ENCODE results near the gene CXCR6. TPM values are rescaled to one million over a fixed set of nuclear protein-coding genes. Genes with fewer than 3 reads are reported as not detected.
A peak's percentile ranks its signal among the peaks of the same experiment; 100 is the strongest.
"Not testable (repeated sequence)": the region's sequence is repeated elsewhere in the genome, so short reads cannot be mapped to it uniquely, and the experiment has no call there.

The CXCR6 gene
- total RNA-seq, 2 donors from 2014 or later, result 2.0 to 13.1 TPM

DNA sequence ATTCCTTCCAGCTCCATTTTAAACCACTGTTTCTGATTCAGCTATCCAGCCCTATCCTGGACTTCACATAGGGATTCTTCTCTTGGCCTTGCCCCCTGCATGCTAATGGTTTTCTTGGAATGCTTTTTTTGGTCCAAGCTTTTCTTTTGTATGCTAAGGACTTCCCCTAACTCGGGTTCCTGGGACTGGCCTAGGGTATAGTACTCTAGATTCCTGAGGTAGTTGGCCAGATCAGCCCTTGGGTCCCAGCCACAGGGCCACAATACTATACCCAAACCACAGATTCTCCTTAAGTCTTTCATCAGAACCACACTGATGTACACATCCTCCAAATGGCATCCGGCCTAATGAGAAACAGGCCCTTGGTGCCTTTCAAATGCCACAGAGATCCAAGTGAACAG is 49.6 kb downstream of the CXCR6 start:
- H3K4me1 Mint-ChIP-seq (ENCODE audit: low read depth), result peaks cover 75% of the 10 kb centered on the region
- no peaks in the 10 kb centered on the region for H3K9me3 Mint-ChIP-seq
- H3K4me3 Mint-ChIP-seq, result peak overlapping the region; percentile 48 to 72

DNA sequence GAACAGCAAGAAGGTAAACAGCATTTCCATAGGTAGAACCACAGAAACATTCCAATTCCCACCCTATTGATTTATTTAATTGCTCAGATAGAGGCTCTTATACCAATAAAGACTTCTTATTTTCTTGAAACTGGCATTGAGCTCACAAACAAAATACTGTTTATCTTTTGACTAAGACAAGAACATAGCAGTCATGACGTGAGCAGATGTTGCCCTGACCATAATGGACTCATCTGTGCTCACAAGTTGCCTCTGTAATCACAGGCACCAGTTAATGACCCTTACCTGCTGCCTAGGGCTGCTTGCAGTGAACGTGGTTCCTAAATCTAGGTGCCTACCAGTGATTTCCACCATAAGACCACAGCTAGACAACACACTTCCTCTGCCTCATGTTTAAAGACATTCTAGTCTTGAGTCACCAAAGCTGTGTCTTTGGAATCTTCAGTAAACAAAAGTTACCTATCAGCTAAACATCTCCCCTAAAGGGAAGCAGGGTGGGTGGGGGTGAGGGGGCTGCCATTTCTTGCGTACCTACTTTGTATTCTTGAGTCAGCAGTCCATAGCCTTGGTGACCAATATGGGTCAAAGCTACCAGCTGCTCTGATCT is 50.3 kb downstream of the CXCR6 start:
- Mint-ChIP-seq H3K27me3 (ENCODE audit: low read depth) (no peaks in the 10 kb centered on the region), H3K36me3 (ENCODE audit: insufficient read depth in 2 of 2) (peaks cover 0 to 6% of the 10 kb centered on the region in 2 donors), H3K4me3 (peak overlapping the region; percentile 69 to 72), H3K4me1 (ENCODE audit: low read depth) (peaks cover 68% of the 10 kb centered on the region), H3K27ac (peak overlapping the region; percentile 45), H3K9me3 (no peaks in the 10 kb centered on the region)
- DNase-seq (peak in 1 of 2 donors; percentile 15), ATAC-seq (replicated peaks in 1 of 2) (peak; percentile 51 to 59)

More for the DNA sequence above, 49.6 kb downstream of the CXCR6 start:
- no peaks in the 10 kb centered on the region for H3K27me3 Mint-ChIP-seq (ENCODE audit: low read depth)
- peaks cover 0 to 6% of the 10 kb centered on the region in 2 donors for H3K36me3 Mint-ChIP-seq (ENCODE audit: insufficient read depth in 2 of 2)
- peak overlapping the region; percentile 45 for H3K27ac Mint-ChIP-seq
- DNase-seq (no peak), ATAC-seq (replicated peaks in 1 of 2) (no peak)

DNA sequence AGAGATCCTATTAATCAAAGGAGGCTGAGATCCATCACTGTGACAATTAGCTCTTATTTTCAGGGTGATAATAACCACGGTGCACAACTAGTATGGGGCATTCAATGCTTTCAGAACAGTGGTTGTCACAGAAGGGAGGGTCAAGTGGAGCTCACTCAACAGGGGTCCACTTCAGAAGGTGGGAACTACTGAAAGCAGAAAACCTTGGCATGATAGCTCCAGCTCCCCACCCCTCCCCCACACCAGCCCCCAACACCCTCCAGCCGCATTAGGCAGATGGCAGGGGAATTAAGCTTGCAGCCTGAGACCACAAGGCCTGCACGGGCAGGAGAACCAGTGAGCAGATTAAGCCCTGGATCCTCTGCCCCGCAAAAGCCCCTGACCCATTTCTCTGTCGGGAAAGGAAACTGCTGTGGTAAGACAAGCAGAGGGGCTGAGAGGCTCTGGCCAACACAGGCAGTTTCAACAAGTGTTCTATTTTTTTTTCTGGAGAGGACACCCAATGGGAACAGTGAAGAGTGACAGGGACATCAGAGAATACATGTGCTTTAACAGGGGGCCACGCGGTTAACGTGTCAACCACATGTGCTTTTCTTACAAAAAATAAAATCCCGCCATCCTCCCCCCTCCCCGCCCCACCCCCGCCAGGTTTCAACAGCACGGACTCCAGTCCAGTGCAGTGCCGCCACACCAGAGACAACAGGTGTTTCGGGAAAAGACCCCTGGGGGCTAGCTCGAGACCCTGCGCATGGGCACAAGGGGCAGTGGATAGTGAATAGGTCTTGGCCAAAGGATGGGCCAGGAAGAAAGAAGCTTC is 51.4 kb downstream of the CXCR6 start:
- ATAC-seq (replicated peaks in 1 of 2) (peak; percentile 50 to 58), DNase-seq (peak; percentile 53 to 58)
- Mint-ChIP-seq H3K9me3 (no peaks in the 10 kb centered on the region), H3K27me3 (ENCODE audit: low read depth) (peaks cover 9% of the 10 kb centered on the region), H3K27ac (peak overlapping the region; percentile 91), H3K36me3 (ENCODE audit: insufficient read depth in 2 of 2) (peaks cover 0 to 6% of the 10 kb centered on the region in 2 donors), H3K4me1 (ENCODE audit: low read depth) (peaks cover 57% of the 10 kb centered on the region), H3K4me3 (peak overlapping the region; percentile 88 to 89)

DNA sequence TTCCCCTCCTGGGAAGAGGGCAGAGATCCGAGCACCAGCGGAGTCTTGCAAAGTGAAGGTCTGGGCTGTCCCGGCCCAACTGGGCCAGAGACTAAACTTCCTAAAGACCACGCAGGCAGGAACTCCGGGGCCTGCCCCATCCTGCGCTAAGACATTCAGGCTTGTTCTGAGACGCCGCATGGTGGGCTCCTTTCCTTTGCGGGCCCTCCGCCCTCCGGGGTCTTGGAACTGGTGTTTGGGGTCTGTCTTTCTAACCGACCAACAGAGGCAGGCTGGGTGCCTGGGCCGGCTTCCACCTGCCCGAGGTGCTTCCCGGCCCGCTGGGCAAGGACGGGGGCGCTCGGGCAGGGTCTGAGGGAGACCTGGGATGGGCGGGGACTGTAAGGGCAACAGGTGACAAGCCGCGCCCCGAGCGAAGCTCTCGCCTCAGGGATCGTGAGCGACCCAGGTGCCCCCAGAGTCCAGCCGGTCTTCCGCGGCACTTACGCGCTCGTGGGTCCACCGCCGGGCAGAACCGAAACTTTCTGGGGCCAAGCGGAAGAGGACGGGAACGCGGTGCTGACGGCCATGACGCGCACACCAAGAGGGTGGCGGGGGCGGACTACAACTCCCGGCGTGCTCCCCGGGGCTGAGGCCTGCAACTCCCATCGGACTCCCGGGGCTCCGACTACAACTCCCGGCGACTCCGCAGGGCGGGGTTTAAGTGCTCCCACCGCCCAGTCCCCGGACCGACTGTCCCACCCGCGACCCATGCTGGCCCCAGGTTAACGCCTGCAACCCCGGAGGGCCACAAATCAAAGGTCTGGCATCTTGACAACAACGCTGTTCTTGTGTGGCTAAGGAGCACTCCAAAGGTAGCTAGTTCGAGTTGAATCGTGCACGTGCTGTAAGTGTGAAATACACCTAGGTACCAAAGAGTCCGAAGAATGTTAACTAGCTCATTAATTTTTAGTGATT is 52.2 kb downstream of the CXCR6 start, which contains the start of gene FYCO1:
FYCO1 (minus strand) TSS at position 589 of the 957 bp plus-strand sequence. CDS start 10,914 bp downstream, outside the sequence.
- ATAC-seq (replicated peaks in 1 of 2), result peak; percentile 79 to 80
- peak within 1 kb of the TSS; percentile 91 for H3K27ac Mint-ChIP-seq
- no peaks in the 10 kb centered on the region for H3K9me3 Mint-ChIP-seq
- H3K4me1 Mint-ChIP-seq (ENCODE audit: low read depth), result peaks cover 48% of the 10 kb centered on the region
- H3K27me3 Mint-ChIP-seq (ENCODE audit: low read depth), result peaks cover 12% of the 10 kb centered on the region
- peak within 1 kb of the TSS; percentile 88 to 89 for H3K4me3 Mint-ChIP-seq
- DNase-seq, result peak; percentile 85 to 91
- H3K36me3 Mint-ChIP-seq (ENCODE audit: insufficient read depth in 2 of 2), result peaks cover 0 to 6% of the 10 kb centered on the region in 2 donors

DNA sequence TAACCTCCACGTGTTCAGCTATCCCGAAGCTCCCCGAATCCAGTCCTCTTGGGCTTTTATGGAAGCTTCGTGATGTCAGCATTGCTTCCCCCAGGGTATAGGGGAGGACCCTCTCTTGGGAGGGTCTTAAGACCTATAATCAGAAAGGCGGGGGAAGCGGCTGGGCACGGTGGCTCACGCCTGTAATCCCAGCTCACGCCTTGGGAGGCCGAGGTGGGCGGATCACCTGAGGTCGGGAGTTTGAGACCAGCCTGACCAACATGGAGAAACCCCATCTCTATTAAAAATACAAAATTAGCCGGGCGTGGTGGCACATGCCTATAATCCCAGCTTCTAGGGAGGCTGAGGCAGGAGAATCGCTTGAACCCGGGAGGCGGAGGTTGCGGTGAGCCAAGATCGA is 54.2 kb downstream of the CXCR6 start:
- H3K4me3 Mint-ChIP-seq, result not testable (repeated sequence)

DNA sequence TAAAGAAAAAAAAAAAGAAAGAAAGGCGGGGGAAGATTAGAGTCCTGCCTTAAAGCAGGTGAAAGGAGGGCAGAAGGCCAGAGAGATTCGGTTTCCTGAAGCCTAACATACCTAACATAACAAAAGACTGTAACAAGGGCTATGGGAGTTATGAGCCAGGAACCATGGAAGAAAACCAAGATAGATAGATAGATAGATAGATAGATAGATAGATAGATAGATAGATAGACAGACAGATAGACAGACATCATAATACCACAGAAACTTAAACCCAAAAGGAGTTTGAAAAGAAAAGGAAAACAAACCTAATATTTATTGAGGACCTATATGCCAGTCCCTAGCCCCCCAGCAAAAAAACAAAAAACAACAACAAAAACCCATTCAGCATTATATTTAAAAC is 54.7 kb downstream of the CXCR6 start:
- no peak overlapping the region for H3K27ac Mint-ChIP-seq
- no peak overlapping the region for H3K4me3 Mint-ChIP-seq
- no peaks in the 10 kb centered on the region for H3K9me3 Mint-ChIP-seq
- ATAC-seq (replicated peaks in 1 of 2) (no peak), DNase-seq (no peak)
- no peaks in the 10 kb centered on the region for H3K36me3 Mint-ChIP-seq (ENCODE audit: insufficient read depth in 2 of 2)
- H3K27me3 Mint-ChIP-seq (ENCODE audit: low read depth), result peaks cover 12% of the 10 kb centered on the region
- peaks cover 25% of the 10 kb centered on the region for H3K4me1 Mint-ChIP-seq (ENCODE audit: low read depth)

More for the DNA sequence above, 54.2 kb downstream of the CXCR6 start:
- not testable (repeated sequence) for H3K36me3 Mint-ChIP-seq (ENCODE audit: insufficient read depth in 2 of 2); DNase-seq; ATAC-seq (replicated peaks in 1 of 2); H3K27ac Mint-ChIP-seq; H3K9me3 Mint-ChIP-seq
- Mint-ChIP-seq H3K4me1 (ENCODE audit: low read depth) (peaks cover 29% of the 10 kb centered on the region), H3K27me3 (ENCODE audit: low read depth) (peaks cover 12% of the 10 kb centered on the region)

Other genes with a start within 250 kb of the CXCR6 start
- gene SLC6A20, start 146.9 kb upstream of the CXCR6 start, total RNA-seq, result not detected
- 1 to 10 TPM; 4.9 to 8.8 TPM for gene LZTFL1, start 101.3 kb upstream of the CXCR6 start, total RNA-seq
- gene CCR9, start 56.9 kb upstream of the CXCR6 start, total RNA-seq, result under 1 TPM in 1 of 2 donors, not detected in 1; 0.14 TPM
- 10 to 100 TPM; 17.6 to 25.1 TPM for gene FYCO1, start 52.4 kb downstream of the CXCR6 start, total RNA-seq
- gene XCR1, start 84.0 kb downstream of the CXCR6 start, total RNA-seq, result not detected